Stimulated activated CD4-positive, alpha-beta T cell treated with anti-CD3 and anti-CD28 coated beads, Interleukin-4, amount 100 ng/mL, for 24 hours (primary cell): ENCODE results near the gene CRACR2A.

ENCODE experiments used
- DNase-seq: peaks from one replicate; pipeline ENCODE4 v3.0.0-alpha.2; 2020

The CRACR2A gene

DNA sequence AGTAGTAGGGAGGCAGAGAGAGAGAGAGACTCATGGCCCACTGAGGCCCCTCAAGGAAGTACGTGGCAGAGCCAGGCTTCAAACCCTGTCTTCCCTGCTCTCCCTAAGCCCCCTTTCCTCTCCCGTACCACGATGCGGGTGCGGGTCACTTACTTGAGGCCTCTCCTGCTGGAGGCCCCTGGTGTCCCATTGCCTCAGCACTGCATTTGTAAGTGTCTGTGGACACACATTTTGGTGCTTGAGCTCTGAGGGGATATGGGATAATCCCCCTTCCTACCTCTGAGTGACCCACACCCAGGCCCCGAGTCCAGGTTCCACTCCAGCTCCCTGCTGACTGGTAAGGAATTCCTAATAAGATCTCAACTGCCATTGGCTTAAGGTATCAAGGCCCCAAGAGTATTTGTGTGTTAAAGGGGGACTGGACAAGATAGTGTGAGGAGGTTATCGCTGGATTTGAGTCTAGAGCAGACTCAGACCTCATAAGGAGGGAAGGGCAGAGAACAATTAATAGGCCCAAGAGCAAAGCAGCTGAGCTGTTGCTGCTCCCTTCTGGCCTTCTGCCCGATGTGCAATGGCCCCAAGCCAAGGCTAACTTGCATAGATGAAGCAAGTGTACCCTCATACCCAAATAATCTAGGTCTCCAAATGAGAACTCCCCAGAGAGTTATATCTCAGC, 71.9 kb downstream of the CRACR2A start:
- no peak for DNase-seq

DNA sequence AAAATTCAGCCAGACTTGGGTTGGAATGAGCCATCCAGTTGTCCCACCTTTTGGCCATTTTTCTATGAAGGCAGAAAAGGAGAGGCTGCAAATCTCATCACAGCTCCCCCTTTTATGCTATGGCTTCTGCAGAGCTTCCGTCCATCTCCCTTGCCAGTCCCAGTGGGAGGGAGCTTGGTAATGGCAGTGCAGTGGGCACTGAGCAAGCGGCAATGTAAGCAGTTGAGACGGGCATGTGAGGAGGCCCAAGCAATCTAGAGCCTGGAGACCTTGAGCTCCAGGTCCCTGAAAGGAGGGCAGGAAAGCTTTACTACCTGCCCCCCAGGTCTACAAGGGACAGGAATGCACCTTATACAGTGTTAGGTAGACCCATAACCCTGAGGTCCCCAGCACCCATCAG, 73.1 kb downstream of the CRACR2A start:
- DNase-seq = no peak

DNA sequence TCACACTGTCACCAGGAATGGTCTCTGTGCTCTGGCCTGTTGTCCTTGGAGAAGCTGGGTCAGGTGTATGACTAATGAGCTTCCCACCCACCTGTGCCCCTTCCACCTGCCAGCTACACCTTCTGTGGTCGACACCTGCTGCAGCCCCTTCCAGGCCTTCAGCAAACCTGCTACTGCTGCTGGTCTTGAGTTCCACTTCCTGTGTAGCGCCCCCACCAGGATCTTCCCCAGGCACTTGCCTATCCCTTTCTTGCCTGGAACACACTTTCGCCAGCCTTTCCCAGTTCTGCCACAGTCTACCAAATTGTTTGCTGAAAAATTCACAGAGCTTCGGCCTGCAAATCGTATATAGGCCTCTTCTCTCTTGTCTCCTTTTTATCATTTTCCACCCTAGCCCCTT, 75.3 kb downstream of the CRACR2A start:
- no peak for DNase-seq

DNA sequence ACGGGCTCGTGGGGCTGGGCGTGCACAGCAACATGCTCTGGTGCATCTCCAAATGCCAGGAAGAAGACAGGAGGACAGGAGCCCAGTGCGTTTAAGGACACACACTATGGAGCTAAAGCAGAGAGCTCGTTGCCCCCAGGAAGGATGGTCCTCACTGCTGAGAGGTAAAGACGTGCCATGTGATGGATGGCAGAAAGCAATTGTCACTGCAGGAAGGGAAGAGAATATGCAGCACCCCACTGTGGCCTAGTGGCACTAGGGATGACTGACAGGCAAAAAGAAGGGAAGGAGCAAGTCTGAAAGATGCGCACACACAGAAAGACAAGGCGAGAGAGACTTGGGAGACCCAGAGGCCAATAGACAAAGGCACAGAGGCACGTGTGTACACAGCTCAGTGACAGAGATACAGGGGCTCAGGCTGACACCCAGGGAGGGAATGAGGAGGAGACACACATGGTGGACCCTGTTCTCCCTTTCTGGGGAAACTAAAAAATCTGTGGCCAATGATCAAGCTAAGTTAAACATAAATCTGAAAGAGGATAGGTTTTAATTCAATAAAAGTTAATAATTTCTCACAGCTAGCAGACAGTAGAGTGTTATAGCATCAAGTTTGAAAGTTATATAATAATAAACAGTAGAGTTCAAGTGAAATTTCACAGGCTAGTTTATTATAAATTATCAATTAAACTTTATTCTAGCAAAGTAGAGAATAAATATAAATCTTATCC, 78.8 kb downstream of the CRACR2A start:
- DNase-seq = no peak

DNA sequence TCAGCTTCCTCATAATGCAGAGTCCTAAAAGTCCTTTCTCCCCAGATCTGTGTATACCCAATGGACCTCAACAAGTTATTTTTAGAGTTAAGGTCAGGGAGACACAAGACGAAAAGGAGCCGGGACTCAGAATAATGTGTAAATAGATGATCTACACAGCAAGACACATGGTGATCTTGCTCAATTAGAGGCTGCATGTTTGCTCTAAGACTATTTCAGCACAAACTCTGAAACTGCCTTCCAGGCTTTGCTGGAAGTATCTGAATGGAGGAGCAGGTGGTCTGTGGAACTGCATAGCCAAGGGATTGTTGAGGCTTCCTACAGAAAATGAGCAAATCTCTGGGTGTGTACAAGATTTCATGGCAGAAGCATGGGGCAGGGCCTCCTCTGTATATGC, 80.8 kb downstream of the CRACR2A start:
- no peak for DNase-seq

DNA sequence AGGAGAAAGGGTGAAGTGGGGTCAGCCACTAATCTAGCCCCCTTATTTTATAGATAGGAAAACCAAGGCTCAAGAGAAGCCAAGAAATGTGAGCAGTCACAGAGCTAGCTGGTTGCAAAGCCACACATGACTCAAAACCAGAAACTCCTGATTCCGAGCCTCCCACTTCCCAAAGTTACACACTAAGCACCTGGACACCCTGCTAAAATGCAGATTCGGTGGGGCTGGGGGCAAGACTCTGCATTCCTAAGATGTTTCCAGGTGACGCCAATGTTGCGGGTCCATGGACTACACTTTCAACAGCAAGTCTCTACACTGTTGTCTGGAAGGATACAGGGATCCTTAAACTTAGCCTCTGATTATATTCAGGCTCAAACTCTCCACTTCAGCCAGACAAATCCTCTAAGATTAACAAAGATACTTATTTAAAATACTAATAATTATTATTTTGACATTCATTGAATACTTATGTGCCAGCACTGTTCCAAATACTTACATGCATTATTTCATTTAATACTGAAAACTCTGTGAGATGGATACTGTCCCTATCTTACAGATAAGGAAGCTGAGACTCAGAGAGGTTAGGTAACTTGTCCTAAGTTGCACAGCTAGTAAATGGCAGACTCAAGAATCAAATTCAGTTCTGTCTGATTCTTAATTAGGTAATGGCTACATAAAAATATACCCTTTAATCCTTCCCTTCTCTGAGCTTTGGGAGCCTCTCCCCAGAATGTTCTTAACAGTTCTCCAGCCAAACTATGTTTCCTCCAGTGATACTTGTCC, 81.4 kb downstream of the CRACR2A start:
- DNase-seq = no peak

DNA sequence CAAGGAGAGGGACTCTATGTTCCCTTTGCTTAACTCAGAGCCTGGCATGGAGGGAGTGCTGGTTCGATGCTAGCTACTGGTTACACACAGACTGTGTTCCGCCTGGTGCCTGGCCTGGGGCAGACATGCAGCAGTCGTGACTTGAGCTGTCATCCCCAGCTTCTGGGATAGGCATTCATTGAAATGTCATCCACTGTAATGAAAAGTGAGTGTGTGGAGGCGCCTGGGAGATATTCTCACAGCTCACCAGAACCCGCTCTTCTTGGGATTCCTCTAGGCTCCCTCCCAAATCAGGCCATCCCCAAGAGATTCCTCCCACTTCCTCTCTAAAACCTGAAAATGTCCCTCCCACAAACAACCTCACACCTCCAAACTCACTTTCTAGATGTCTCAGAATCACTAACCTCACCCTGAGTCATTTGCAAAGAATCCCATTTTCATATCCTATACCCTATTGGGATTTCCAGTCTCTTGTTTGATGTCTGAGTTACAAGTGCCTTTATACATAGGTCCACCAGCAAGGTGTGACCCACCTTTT, 82.8 kb downstream of the CRACR2A start:
- DNase-seq = no peak

DNA sequence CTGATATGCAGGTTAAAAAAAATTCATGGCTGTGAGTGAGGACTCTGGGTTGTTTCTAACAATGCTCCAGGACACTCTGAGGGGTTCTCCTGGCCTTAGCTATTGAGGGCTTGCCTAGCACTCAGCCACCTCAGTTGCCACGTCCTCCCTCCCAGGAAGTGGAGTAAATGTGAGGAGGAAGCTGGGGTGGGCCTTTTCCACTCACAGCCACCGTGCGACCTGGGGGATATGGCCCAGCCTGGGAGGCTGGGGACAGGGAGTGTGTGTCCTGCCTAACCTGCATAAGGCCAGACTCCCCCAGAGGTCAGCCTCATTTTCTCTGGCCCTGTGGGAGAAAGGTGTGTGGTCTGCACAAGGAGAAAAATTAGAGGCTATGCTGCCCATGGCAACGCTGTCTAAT, 83.3 kb downstream of the CRACR2A start:
- DNase-seq = no peak

DNA sequence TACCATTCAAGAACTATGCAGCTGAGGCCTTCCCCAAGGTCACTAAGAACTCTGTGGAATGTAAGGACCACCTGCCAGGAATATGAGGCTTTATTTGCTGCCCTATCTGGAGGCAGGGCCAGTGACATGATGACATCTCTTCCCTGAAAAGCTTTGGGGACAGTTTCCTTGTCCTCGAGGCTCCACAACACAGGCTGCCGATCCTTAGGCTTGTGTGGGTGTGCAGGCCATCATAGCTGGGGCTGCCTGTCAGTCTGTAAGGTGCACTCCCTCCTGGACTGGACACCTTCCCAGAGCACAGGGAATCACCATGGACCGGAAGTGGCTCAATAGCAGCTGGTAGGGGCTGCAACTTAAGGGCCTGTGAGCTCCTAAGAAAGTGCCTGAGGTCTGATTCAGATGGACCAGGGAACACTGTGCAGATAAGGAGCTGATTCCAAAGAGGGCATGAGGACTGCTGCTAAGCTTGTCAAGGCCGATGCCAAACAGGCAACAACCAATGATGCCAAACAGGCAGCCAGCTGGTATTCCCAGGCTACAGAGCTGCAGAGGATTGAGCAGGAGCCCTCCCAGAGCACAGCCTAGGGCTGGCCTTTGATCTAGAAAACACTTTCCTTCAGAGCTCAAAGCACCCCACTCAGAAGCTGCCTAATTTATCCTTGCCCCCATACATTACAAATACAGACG, 84.3 kb downstream of the CRACR2A start:
- no peak for DNase-seq

DNA sequence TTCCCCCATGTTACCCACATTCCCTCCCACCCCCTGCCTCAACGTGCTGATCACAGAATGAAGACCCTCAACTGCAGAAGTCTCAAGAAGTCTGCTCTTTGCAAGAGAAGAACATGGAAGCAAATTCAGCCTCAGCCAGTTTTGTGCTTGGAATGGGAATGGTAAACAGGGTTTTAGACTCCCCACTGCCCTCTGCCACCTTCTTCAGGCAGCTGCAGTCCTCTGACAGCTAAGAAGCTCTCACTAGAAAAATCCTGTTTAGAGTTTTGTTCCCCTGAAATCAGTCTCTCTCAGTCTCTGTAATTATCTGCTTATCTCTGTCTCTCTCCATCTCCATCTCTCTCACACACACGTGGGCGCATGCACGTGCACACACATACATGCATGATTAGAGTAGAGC, 85.4 kb downstream of the CRACR2A start:
- DNase-seq = no peak

DNA sequence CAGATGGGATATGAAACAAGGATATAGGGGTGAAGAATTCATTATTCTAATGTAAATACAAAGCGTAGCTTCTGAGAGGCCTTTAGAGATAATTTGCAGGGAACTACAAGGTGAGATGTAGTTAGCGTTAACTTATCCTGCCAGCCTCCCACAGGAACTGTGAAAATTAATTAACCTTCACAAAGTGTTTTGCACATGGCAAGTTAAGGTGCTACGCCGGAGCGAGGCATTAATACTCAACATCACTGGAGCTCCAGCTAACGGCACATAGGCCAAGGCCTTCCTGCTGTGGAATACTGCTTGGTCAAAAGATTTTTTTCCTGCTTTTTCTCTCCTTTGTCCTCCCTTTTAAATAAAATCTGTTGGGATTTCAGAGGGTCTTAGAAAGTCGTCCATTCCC, 86.5 kb downstream of the CRACR2A start:
- DNase-seq = no peak

DNA sequence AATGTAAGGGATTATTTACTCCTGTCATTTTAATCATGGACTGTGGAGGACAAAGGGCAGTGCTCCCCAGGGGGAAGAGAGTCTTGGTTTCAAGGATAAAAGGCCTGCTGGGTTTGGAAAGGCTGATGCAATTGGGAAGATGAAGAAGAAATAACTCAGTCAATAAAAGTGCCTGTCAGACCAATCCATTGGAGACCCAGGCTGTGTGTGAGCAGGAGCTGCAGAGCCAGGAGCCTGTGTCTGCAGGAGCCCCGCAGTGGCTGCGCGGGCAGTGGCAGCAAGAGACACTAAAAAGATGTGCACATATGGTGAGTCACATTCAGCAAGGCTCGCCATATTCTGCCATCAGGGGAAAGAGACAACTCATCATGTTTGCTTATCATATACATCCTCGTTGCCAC, 90.4 kb downstream of the CRACR2A start:
- no peak for DNase-seq

DNA sequence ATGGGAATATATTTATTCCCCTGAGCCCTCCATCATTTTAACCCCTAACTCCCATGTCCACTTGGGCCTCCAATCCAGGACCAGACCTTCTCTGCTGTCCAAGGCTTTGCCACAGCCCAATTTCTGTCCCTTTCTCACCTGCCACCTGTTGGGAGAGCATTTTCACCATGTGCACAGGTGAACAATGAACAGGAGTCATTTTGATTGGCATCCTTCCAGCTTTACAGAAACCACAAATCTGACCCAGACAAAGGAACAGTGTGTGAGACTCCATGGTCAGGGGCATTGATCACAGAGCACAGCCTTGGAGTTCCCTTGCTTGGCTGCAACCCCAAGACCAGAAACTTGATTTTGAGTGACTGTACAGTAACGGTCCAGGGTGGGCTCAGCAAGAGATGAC, 91.9 kb downstream of the CRACR2A start:
- DNase-seq = no peak

DNA sequence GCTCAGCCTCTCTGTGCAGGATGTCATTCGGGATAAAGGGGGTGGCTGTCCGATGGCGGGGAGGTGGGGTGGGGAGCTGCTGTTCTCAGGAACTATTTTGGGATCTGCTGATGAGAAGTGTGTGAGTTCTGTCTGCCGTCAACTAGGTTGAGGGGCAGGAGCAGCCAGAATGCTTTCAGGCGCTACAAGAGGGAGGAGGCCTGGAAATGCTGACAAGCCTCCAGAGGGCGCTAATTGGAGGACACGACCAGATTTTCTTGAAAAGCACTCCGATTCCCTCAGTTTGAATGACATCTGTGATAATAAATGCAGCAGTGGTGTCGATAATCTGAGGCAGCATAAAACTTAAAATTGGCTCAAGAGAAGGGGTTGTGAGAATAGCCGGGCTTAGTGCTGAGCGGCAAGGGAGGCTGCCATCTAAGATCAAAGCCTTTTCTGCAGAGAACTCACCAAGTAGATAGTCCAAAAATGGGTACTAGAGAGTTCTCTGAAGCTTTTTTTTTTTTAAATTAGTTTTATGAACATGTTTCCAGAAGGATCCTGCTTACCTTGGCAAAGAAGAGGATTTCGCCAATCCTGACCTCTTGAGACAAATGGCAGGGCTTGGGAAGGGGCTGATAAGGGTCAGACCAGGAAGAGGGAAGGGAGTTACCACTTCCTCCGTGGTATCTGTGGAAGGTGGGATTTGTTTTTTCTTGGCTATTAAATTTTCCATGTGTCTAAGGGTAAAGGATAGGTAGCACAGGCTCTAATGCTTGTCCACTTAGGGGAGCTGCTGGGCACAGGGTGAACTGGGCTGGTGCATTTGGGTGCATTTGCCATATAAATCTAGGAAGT, 94.4 kb downstream of the CRACR2A start:
- peak; percentile 5 for DNase-seq

DNA sequence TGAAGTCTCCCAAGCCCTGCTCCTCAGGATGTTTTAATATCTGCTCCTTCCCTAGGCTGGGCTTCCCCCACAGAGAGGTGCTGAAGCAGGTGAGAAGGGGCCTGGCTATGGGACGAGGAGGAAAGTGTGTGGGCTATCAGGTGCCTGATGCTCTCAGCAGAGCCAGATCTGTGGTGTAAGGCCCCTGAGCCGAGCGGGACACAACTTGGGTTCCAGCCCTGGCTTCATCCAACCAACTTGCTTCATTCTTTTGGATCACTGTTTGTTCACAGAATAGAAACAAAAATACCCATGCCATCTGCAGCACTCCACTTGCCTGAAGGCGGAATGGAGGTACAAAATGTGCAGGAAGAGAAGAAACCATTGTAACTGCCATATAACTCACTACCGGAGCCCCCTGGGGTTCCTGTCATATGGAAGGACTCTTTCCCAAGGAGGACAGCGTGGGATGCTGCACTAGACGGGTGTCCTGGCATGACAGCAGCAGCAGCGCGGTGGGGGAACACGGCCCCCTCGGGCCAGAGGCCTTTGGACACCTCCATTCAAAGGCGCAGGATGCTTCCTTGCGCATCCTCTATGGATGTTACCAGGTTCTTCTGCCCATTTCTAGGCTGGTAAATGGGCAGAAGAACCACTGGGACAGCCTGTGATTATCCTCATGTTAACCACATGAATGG, 95.8 kb downstream of the CRACR2A start:
- no peak for DNase-seq

DNA sequence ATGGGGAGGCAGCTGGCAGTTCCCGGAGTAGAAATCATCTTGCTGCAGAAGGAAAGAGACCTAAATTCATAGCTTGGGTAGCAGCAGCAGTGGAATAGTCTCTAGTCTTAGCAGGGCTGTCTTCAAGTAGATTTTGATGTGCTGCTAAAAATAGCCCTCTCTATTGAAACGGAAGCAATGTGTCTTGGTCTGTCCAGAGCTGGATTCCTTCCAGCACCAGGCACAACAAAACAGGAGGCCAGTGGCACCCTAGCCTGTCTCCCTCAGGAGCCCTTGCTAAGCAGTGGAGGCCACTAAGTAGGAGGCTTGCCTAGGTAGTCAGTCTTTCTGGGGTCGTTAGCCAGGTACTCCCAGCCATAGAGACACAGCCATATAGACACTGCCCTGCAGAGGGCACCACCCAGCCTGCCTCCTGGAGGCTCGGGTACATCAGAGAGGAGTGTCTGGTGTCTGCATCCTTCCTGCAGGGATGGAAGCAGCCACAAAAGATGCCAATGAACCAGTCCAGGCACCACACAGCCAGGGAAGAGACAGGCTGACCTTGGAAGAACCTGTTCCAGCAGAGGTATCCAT, 97.5 kb downstream of the CRACR2A start:
- no peak for DNase-seq

DNA sequence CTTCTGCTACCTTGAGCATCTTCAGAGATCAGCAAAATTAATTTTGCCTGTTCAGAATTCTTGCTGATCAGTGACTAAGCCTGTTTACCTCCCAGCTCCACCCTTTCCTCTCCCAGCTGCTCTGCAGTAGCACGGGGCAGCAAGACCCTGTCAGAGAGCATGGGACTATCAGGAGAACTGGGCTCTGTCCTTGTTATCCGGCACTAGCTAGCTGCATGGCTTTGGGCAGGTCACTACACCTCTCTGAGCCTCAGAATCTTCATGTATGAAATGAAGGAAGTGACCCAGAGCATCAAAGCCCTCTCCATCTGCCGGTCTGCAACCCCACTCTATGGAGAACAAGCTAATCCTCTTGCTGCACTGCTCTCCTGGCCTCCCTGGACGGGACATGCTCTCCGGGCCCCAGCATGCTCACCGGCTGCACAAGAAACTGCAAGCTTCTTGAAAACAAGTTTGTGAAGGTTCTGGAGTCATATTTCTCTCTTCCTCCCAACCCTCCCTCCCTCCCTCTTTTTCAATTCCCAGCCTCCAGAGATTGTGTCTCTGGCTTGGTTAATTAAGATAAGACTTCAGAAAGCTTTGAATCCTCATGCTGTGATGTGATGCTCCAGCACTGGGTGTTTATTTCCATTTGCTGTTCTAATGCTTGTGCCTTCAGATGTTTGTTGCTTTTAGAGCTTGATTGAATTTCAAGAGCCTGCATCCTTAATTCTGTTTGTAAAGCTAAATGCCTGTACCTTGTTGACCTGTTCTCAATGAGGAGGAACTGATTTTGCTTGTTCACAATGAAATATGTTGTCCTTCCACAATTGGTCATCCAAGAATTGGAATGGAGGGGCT, 101.1 kb downstream of the CRACR2A start:
- no peak for DNase-seq

DNA sequence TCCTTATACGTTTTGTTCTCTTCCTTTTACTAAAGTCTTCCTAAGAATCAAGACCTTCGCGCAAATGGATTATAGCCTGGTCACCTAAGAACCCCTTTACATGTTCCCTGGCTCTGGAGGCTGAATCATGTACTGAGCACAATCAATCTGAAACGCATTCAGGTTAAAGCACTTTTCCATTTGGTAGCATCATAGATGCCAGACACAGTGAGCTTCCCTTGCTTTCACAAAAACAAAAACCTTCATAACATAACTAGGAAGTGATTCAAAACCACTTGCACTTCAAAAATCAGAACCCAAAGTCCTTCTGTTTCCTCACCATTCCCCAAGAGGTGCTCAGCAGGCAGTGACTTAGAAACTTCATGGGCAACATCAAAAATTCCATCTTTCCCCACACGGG, 105.4 kb downstream of the CRACR2A start:
- no peak for DNase-seq

DNA sequence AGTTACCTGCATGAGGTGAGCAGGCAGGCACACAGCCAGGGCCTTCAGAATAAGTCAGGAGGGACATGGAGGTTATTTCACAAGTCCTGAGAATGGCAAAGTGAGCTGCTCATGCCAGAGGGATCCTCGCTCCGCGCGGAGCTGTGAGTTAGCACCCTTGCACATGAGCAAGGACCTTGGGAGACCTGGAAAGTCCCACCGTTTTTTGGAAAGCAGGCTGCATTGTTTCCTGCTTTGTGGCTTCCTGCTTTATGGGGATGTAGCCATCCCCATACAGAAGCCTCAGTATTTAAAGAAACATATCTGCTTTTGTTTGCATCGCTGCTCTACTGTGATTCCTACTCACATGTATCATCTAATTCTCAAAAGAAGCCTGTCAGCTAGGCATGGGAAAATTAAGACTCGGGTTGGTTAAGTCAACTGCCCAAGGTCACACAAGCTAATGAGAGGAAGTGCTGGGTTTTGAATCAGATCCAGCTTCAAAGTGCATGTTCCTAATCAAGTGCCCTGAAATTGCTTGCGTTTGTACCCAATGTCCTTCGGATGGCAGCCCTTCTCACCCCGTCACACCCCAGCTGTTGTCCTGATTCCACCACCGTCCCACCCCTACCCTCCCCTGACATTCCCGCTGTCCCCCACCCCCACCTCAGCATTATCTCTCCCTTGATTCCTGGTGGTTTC, 106.2 kb downstream of the CRACR2A start:
- no peak for DNase-seq

DNA sequence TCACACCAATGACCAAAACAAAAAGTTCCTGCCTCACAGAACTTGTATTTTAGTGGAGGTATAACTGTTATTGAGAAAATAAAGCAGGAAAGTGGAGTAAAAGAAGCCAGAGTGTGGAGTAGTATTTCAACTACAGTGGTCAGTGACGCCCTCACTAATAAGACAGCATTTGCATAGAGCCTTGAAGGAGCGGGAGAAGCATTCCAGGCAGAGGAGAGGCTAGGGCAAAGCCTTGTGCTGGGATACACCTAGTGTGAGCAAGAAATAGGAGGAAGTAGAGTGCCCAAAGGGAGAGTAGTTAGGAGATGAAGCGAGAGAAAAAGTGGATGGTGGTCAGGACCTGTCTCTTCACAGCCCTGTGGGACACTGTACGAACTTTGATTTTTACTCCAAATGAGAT, 107.8 kb downstream of the CRACR2A start:
- no peak for DNase-seq
